Measurements from ENCODE around the gene ACAP2. TPM values are rescaled to one million over a fixed set of nuclear protein-coding genes. Genes with fewer than 3 reads are reported as not detected.

Gene ACAP2
- total RNA-seq, 4 donors from 2014 or later, result 63.1 to 79.6 (median 68.2) TPM

- TF ChIP-seq CTCF (IDR thresholded peaks at IDR 0.05; ENCODE audit: low read depth), result no peak
Observed at GRCh38 chr3:195401943-195402342, 40.9 kb downstream of the ACAP2 start.

GRCh38 chr3:195397524-195397923 lies 45.3 kb downstream of the ACAP2 start:
- no peak for TF ChIP-seq CTCF (IDR thresholded peaks at IDR 0.05; ENCODE audit: low read depth)

GRCh38 chr3:195395208-195395816 lies 47.5 kb downstream of the ACAP2 start:
- TF ChIP-seq CTCF (IDR thresholded peaks at IDR 0.05; ENCODE audit: low read depth), result no peak

GRCh38 chr3:195394700-195395099 lies 48.1 kb downstream of the ACAP2 start:
- TF ChIP-seq CTCF (IDR thresholded peaks at IDR 0.05; ENCODE audit: low read depth), result no peak

GRCh38 chr3:195394024-195394423 lies 48.8 kb downstream of the ACAP2 start:
- TF ChIP-seq CTCF (IDR thresholded peaks at IDR 0.05; ENCODE audit: low read depth), result no peak

- TF ChIP-seq CTCF (IDR thresholded peaks at IDR 0.05; ENCODE audit: low read depth), result no peak
Observed at GRCh38 chr3:195388380-195388779, 54.4 kb downstream of the ACAP2 start.

GRCh38 chr3:195386739-195387138 lies 56.1 kb downstream of the ACAP2 start:
- no peak for TF ChIP-seq CTCF (IDR thresholded peaks at IDR 0.05; ENCODE audit: low read depth)
